Activated CD4-positive, CD25-positive, alpha-beta regulatory T cell treated with anti-CD3 and anti-CD28 coated beads, Interleukin-2, amount 50 U/mL, for 72 hours (primary cell): ENCODE measurements around the gene OCA2.

ENCODE experiments used
- DNase-seq: peaks from one replicate; pipeline ENCODE4 v3.0.0; 2021

Gene OCA2

DNA sequence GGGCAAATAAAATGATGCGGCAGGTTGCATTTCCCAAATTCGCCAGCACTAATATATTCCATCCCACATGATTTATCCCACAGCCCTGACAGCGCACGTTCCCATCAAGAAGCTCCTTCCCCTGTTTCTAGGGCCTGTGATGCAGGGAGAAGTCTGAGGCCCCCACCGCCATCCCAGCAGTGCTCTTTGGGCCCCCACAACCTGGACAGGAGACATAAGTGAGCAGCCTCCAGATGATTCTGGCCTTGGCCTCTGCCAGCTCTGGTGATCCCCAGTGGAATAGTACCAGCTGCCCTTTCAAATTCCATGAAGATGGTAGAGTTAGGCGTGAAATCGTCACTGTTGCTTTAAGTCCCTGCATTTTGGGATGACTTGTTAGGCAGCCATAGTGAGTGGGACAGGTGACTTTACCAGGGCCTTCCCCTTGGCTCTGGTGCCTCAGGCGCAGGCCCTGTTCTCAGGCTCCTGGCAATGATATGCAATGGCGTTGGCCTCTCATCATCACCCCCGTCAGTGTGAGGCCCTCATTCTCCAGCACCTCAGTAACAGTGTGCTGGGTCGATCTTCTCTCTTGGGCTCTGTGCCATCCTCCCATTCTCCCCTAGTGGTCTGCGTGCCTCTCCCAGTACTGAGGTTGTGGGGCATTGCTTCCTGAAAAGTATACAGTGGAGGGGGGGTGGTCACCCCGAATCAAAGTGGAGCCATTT is 263.7 kb downstream of the OCA2 start:
- no peak for DNase-seq

DNA sequence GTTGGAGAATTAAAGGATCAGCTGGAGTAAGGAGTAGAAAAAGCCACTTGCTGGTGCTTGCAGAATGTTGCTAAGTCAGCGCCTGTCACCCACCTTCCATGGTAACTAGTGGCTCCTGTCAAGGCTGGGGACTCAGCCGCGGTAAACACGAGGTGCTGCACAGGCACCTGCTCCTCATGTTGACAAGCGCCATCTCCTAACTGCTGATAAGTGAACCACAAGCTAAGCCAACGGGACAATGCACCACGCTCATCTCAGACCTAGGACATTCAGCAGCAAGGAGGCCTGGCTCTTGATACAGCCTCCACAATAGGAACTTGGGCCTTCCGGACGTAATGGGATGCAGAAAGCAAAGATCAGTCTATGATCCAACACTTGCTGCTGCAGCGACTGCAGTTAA is 264.4 kb downstream of the OCA2 start:
- DNase-seq: no peak

GRCh38 chr15:27833974-27834373 is 265.1 kb downstream of the OCA2 start:
- DNase-seq: no peak

DNA sequence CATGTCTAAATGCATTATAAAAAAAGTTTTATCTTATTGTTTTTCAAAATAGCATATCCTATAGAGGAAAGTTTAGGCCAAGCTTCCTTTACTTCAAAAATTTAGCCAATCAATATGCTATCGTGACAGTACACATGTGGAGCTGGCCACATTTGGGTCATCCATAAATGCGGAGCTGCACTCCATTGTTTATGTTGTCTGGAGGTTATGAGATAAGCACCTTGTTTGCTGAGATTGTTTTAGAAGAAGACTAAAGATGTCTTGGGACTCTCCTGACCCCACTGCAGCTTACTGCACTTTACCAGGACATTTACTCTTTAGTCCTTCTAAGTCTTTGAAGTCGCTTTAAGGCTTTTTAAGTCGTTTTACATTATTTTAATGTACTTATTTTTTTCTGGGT is 265.9 kb downstream of the OCA2 start:
- no peak for DNase-seq

DNA sequence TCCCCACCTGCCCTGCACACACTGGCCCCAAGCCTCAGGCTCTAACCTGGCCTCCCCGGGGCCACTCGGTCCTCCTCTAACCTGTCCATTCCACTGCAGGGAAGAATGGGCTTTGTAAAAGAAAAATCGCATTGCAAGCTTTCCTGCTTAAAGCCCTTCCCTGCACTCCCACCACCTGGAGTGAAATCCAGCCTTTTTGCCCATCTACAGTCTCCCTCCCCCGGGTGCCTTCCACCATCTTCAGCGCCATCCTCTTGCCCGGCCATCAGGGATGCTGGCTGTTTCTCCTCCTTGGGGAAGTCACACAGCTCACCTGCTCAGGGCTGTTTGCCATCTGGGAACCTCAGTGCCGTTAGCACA is 266.9 kb downstream of the OCA2 start:
- no peak for DNase-seq

DNA sequence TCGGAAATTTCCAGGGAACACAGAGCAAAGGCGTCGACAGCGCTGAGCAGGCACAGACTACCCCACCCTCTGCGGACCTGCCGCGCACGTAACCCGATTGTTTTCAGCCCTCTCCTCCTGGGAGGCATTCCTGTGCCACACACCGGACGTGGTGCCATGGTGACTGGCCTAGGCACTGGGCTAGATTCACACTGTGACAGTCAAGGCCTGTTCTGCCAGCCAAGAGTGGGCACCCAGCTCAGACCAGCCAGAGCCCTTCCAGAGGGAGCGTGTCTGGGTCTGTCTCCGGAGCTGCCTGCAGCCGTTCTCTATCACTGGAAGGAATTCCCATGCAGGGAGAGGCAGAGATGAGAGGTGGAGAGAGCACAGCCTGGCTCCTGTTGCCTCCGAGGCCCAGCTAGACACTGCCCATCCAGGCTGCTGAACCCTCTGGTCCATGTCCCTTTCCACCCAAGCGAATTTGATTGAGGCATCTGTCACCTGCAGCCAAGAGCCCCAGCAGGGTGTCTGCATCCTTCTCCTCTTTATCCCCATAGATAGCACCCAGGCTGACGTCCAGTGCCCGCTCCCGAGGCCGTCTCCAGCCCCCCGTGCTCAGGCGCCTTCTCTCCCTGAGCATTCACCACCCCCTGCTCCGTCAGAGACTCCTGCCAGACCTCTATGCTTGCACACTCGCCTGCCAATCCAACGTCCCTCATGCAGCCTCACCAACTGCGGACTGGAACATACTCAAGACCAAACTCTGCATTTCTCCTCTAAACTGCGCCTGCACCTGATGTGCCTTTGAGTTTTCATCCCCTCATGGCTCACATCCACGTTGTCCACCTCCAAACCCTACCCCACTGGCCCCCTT is 267.5 kb downstream of the OCA2 start:
- no peak for DNase-seq

DNA sequence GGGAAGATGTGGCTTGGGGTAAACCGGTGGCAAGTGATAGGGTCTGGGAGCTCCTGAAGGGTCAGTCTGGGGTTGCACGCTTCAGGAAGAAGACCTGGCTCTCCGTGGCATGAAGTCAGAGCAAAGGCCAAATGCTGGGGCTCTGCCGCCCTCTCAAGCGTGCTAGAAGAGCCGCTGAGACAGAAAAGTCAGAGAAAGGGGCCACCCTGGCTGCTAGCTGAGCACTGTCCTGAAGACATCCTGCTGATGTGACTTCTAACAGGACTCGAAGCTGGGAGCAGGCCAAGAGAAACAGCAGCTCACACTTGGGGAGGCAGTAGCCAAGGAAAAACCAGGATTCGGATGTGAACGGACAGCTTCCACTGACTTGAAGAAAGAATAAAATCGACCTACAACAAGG is 270.4 kb downstream of the OCA2 start:
- no peak for DNase-seq

GRCh38 chr15:27826902-27827714 is 272.0 kb downstream of the OCA2 start:
- no peak for DNase-seq

DNA sequence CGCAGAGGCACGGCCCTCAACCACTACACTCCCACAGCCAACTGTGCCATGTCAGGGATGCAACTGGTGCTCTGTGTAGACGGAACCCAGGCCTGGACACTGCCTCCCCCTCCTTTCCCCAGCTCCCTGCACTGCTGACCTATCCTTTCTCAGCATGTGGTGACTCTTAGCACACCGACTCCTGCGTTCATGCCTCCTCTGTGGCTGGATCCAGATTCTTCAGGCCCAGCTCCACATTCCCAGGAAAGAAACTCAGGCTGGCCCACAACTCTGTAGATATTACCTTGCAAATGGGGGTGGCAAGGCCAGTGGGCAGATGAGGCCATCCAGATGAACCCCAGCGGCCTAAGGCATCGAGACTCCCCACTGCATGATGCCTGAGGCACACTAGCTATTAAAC is 272.7 kb downstream of the OCA2 start:
- no peak for DNase-seq

DNA sequence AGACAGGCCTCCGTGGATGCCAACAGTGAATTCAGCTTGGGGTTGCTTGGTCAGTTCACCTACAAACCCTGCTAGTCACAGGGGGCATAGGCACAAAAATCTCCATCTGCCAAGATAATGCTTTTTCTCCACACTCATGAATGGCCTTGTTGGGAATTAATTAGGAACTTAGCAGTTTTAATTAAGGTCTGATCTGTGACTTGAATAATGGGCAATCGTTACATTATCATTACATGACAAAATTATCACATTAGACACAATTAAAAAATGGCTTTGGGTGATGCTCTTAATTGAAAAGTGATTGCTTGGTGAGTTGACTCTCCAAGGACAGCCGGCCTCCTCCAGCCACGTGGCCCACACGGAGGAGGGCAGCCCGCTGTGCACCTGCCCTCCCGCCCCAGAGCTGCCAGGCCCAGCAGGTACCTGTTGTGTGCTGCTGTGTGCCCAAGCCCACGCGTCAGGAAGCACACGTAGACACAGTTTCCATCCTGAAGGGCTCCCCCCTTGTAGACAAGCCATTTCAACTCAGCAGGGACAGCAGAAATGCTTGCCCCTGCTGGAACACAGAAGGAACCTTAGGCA is 274.2 kb downstream of the OCA2 start:
- DNase-seq: no peak

DNA sequence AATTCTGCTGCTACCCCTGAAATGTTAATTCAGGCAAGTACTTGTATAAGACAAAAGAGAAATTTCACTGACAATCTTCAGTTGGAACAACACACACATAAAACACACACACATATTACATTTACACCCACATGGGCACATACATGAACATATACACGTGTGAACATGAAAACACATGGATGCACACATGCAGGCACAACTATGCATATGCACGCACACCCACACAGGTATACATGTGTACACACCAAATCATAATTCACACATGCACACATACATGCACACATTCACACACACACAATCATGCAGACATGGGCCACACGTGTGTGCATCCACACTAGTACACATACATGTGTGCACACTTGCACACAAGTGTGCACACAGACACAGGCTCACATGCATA is 277.8 kb downstream of the OCA2 start:
- DNase-seq: no peak

- no peak for DNase-seq
Measured at GRCh38 chr15:27820722-27821121, 278.4 kb downstream of the OCA2 start.

DNA sequence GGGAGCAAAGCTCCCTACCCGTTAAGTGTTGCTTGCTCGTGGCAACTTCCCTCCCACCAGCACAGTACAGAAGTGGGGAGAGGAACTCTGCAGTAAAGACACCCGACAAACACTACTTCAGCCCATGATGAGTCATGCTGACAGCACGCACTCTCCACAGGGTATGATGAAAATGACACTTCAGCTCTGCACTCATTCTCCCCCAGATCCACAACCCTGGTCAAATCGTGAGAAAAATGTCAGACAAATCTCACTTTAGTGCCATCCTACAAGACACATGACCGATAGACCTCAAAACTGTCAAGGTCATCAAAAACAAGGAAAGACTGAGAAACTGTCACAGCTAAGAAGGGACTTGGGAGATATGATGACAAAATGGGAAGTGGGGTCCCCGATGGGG is 278.9 kb downstream of the OCA2 start:
- DNase-seq: no peak

- DNase-seq: no peak
Measured at GRCh38 chr15:27817258-27817657, 281.9 kb downstream of the OCA2 start.

DNA sequence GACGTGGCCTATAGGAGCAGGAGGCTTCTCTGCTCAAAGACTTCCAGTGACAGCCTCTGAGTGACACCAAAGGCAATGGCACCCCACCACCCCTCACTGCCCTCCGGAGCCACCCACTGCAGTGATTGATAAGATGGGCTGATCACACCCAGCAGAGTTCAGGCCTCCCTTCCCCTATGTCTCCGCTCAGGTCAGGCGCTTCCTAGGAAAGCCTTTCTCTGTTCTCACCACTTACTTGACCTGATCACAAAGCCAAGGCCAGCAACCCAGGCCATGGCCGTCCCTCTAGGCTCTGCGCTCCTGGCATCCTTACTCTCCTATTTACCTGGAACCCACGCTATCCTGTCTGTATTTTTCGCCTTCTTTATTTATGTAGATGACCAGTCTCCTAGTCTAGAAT is 282.3 kb downstream of the OCA2 start:
- no peak for DNase-seq

DNA sequence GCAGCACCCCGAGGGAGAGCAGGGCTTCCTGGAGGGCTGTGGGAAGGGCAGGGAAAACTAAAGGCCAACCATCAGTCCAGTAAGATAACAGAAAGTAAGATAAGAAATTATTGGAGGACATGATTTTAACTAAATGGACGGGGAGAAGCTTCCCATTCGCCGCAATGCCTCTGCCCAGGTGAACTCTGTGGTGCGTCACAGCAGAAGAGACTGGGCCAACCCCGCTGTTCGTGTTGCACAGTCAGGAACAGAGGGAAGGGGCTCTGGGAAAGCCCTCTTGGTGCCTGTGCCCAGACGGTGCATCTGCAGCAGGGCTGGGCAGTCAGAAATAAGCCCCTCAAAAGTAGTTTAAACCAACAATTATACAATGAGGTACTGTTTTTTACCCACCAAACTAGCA is 284.1 kb downstream of the OCA2 start:
- DNase-seq: no peak

DNA sequence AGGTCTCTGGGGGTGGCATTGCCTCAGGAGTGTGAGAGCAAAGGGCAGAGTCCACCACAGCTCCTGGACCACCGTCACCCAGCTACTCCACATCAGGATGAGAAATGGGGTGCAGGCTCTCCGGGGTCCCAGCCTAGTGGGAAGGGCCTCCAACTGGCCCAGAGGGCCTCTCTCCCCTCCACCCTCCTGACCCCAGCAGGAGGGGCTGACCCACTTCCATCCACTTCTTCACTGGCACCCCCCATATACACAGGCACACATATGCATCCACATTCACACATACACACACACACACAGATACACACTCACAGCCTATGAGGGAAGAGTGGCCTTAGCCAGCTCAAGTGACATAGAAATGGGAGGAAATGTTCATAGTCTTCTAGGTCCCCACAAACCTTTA is 286.0 kb downstream of the OCA2 start:
- DNase-seq: no peak

- no peak for DNase-seq
Measured at GRCh38 chr15:27808182-27808581, 290.9 kb downstream of the OCA2 start.

DNA sequence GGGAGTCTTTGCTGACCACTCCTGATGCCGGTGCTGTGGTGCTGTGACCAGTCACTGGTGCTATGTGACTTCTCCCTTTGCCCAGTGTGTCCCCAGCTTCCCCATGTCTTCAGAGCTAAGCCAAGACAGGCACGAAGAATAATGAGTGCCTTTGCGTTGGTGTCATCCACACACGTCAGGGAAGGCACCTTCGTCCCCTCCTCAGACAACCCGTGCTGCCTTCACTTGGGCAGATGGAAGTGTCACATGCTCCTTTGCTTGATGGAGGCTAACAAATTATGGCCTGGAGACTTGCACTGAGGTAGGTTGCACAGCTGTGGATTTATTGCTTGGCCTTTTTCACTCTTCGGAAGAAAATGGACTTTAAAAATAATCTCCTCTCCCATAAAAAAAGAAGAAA is 291.8 kb downstream of the OCA2 start:
- DNase-seq: no peak

DNA sequence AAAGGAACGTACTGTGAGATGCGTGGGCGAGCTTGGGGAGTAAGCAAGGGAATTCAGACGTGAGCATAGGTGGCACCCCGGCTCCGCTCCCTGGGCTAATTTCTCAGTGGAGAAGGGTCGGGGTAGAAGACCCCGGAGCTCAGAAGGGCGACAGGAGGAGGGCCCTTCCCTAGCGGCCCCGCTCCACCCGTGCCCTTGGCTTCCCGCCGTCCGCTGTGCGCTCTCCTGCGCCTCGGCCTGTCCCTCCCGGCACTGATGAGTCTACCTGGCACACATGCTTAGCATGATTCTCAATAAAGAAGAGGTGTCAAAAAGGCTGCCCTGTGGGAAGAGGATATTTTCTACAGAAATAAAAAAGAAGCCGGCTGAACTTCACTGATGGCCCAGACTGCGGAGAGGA is 292.7 kb downstream of the OCA2 start:
- DNase-seq: no peak

DNA sequence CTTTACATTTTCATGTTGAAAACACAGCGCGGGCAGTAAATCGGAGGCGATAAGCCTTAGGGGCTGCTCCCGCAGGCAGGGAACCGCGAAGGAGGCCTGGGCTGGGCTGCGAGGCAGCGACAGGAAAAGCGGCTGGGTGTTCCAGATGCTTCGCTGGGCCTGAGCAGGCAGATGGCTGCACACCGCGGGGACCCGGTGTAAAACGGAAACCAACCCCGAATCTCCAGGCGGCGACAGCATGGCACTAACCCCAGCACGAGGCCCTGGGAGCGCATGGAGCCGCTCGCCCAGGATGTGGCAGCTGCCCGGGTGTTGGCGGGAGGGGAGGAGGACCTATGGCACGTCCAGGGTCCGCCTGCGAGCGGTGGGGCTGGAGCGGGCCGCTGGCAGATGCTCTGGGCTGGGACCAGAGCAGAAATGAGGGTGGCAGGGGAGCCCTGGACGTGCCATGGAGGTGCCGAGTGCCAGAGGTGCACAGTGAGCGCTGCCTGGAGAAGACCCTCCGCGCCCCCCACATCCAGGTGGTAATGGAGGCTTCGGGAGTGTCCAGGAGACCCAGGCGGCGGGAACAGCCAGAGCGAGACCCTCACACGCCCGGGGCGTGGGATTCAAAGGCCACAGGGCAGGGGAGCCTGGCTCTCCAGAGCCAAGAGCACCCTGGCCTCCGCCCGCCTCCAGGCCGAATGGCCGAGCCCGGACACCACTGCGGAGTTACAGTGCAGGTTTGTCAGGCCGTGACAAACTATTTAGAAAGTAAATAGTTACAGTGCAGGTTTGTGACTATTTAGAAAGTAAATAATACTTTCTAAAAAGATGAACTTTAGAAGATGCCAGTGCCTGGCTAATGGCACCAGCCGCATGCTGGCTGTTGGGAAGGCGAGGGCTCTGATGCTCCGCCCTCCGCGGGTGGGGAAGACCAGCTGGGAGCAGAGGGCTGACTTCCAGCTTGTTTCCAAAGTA is 293.6 kb downstream of the OCA2 start:
- DNase-seq: no peak

- no peak for DNase-seq
Measured at GRCh38 chr15:27804569-27805260, 294.4 kb downstream of the OCA2 start.
